Measurements from ENCODE around the gene RPL5. TPM values are rescaled to one million over a fixed set of nuclear protein-coding genes. Genes with fewer than 3 reads are reported as not detected.

The RPL5 gene
- total RNA-seq, 6 experiments from 2014 or later = 225 to 532 (median 294) TPM

- Histone ChIP-seq H3K4me3 (no peak overlapping the region), H3K9me3 (no peaks in the 10 kb centered on the region), H3K27ac (no peak overlapping the region), H3K4me1 (peaks cover 0 to 8% (median 0%) of the 10 kb centered on the region in 4 donors), H3K27me3 (no peaks in the 10 kb centered on the region), H3K36me3 (no peaks in the 10 kb centered on the region)
- intact Hi-C loops (cut with DNase I) = no loop called here
- WGBS (ENCODE audit: insufficient coverage, low coverage, low lambda C conversion rate, missing lambda C conversion rate) = 37% methylated on average over 4 of the region's 4 CpGs
- ATAC-seq = peak in 3 of 4 donors; percentile 45 to 65 (median 64)
- DNase-seq = no peak
- no peak for TF ChIP-seq POLR2A (IDR thresholded peaks at IDR 0.05)
- no peak for TF ChIP-seq CTCF (IDR thresholded peaks at IDR 0.05)
Observed at GRCh38 chr1:92877792-92878191, 46.0 kb downstream of the RPL5 start.

- Histone ChIP-seq H3K9me3 (no peaks in the 10 kb centered on the region), H3K27ac (no peak overlapping the region), H3K4me3 (no peak overlapping the region), H3K27me3 (no peaks in the 10 kb centered on the region), H3K4me1 (peaks cover 0 to 11% (median 0%) of the 10 kb centered on the region in 4 donors), H3K36me3 (no peaks in the 10 kb centered on the region)
- TF ChIP-seq POLR2A (IDR thresholded peaks at IDR 0.05) = no peak
- no peak for TF ChIP-seq CTCF (IDR thresholded peaks at IDR 0.05)
- ATAC-seq (no peak), DNase-seq (no peak)
- intact Hi-C loops (cut with DNase I) = no loop called here
- WGBS (ENCODE audit: insufficient coverage, low coverage, low lambda C conversion rate, missing lambda C conversion rate) = 70% methylated on average over 4 of the region's 4 CpGs
Observed at GRCh38 chr1:92879316-92879968, 47.6 kb downstream of the RPL5 start.

GRCh38 chr1:92881391-92881790 is 49.6 kb downstream of the RPL5 start:
- Histone ChIP-seq H3K4me1 (peaks cover 0 to 11% (median 0%) of the 10 kb centered on the region in 4 donors), H3K4me3 (no peak overlapping the region), H3K36me3 (no peaks in the 10 kb centered on the region), H3K9me3 (no peaks in the 10 kb centered on the region), H3K27me3 (no peaks in the 10 kb centered on the region), H3K27ac (no peak overlapping the region)
- 88% methylated on average over 3 of the region's 3 CpGs for WGBS (ENCODE audit: insufficient coverage, low coverage, low lambda C conversion rate, missing lambda C conversion rate)
- TF ChIP-seq CTCF (IDR thresholded peaks at IDR 0.05) (no peak), POLR2A (IDR thresholded peaks at IDR 0.05) (no peak)
- intact Hi-C loops (cut with DNase I) = no loop called here
- DNase-seq (no peak), ATAC-seq (no peak)

GRCh38 chr1:92882819-92883218 is 51.0 kb downstream of the RPL5 start:
- TF ChIP-seq CTCF (IDR thresholded peaks at IDR 0.05) (no peak), POLR2A (IDR thresholded peaks at IDR 0.05) (no peak)
- Histone ChIP-seq H3K9me3 (no peaks in the 10 kb centered on the region), H3K27ac (no peak overlapping the region), H3K4me1 (peaks cover 0 to 15% (median 3%) of the 10 kb centered on the region in 4 donors), H3K36me3 (no peaks in the 10 kb centered on the region), H3K27me3 (no peaks in the 10 kb centered on the region), H3K4me3 (no peak overlapping the region)
- WGBS (ENCODE audit: insufficient coverage, low coverage, low lambda C conversion rate, missing lambda C conversion rate) = 38% methylated on average over 1 of the region's 1 CpG
- intact Hi-C loops (cut with DNase I) = no loop called here
- ATAC-seq (peak in 1 of 4 donors; percentile 20), DNase-seq (no peak)

Measured in right lobe of liver (tissue), 6 donors.